Measurements from ENCODE around the gene CYTH2.

The CYTH2 gene

GRCh38 chr19:48496959-48497727, 28.0 kb downstream of the CYTH2 start:
- no peak for DNase-seq

GRCh38 chr19:48497728-48498594, 28.8 kb downstream of the CYTH2 start:
- DNase-seq: no peak

GRCh38 chr19:48498595-48499311, 29.6 kb downstream of the CYTH2 start:
- DNase-seq: no peak

GRCh38 chr19:48499316-48500090, 30.3 kb downstream of the CYTH2 start:
- no peak for DNase-seq

- DNase-seq: no peak
Measured at GRCh38 chr19:48500830-48501493, 31.8 kb downstream of the CYTH2 start.

- peak; percentile 91 for DNase-seq
Measured at GRCh38 chr19:48501494-48502349, 32.6 kb downstream of the CYTH2 start.

GRCh38 chr19:48502350-48503018, 33.3 kb downstream of the CYTH2 start:
- no peak for DNase-seq

- peak; percentile 16 for DNase-seq
Measured at GRCh38 chr19:48506138-48506733, 37.1 kb downstream of the CYTH2 start.

- DNase-seq: no peak
Measured at GRCh38 chr19:48507911-48508439, 38.8 kb downstream of the CYTH2 start.

- DNase-seq: no peak
Measured at GRCh38 chr19:48508729-48509411, 39.7 kb downstream of the CYTH2 start.

- DNase-seq: peak; percentile 33
Measured at GRCh38 chr19:48509467-48510194, 40.5 kb downstream of the CYTH2 start.

GRCh38 chr19:48510421-48511268, 41.5 kb downstream of the CYTH2 start:
- peak; percentile 39 for DNase-seq

- no peak for DNase-seq
Measured at GRCh38 chr19:48511321-48511731, 42.2 kb downstream of the CYTH2 start.

GRCh38 chr19:48511800-48512503, 42.8 kb downstream of the CYTH2 start, which contains the start of gene LMTK3:
LMTK3 (minus strand) TSS chr19:48511835; CDS start chr19:48511576, 259 bp downstream.
- peak; percentile 30 for DNase-seq

GRCh38 chr19:48512504-48513288, 43.5 kb downstream of the CYTH2 start:
- no peak for DNase-seq
